GM19193 (cell line): ENCODE measurements around the gene PPME1.

Source experiments
- POLR2A ChIP-seq: IDR thresholded peaks from 4 replicates; pipeline ENCODE4 v1.6.1; 2011; ENCODE audit not compliant: insufficient read depth, insufficient read length; ENCODE audit errors: extremely low read depth

The PPME1 gene

GRCh38 chr11:74282421-74282820 is 111.3 kb downstream of the PPME1 start:
- TF ChIP-seq POLR2A: no peak

DNA sequence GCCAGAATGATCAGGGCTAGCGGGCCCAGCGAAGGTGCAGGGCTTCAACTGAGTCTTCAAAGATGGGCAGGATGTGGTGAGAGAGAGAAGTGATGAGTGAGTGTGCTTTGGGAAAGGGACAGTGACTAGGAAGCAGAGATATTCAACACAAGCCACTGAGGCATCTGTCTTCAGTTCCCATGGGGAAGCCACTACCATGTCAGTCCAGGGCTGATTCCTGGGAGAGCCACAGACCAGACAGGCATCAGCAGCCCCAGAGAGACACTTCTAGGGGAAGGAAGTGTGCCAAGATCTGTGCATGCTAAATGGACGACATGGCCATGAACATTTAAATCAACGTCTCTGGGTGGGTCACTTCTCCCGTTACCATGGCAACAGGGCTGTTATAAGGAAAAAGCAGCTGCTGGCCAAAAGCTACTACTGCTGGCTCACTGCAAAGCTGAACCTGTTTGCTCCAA is 111.9 kb downstream of the PPME1 start:
- no peak for TF ChIP-seq POLR2A

- TF ChIP-seq POLR2A: no peak
Observed at GRCh38 chr11:74283580-74284180, 112.6 kb downstream of the PPME1 start.

- TF ChIP-seq POLR2A: no peak
Observed at GRCh38 chr11:74284466-74284865, 113.4 kb downstream of the PPME1 start.

GRCh38 chr11:74288161-74288560 is 117.1 kb downstream of the PPME1 start:
- TF ChIP-seq POLR2A: no peak

DNA sequence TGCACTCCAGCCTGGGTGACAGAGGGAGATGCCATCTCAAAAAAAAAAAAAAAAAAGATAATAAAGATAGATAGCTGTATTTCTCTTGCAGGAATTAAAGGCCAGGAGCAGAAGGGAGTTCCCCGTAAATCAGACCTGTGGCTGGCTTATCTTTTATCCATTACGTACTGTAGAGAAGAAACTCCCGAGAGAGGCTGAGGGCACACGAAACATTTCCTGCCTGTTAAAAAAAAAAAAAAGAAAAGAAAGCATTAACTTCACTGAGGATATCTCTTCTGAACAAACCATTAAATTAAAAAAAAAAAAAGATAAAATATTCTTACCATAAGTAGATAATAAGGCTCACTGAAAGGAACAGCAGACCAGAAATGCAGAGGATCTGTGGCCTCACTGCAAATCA is 117.8 kb downstream of the PPME1 start:
- no peak for TF ChIP-seq POLR2A

- no peak for TF ChIP-seq POLR2A
Observed at GRCh38 chr11:74297484-74297883, 126.4 kb downstream of the PPME1 start.

GRCh38 chr11:74299015-74299414 is 127.9 kb downstream of the PPME1 start:
- no peak for TF ChIP-seq POLR2A
